Measurements from ENCODE around the gene SGCA.

Gene SGCA

DNA sequence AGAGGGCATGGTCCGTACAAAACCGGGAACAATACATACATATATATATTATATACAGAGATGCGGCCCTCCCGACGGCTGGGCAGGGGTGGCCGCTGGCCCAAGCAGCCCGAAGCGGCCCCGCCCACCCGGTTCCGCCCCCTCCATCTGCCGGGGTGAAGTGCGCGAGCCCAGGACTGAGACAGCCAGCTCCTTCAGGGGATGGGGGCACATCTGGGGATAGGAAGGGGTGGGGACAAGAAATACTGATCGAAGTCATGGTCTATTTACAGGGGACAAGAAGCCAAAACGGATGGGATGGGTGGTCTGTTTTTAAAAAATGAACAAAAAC is 32.1 kb upstream of the SGCA start:
- no peak for DNase-seq

DNA sequence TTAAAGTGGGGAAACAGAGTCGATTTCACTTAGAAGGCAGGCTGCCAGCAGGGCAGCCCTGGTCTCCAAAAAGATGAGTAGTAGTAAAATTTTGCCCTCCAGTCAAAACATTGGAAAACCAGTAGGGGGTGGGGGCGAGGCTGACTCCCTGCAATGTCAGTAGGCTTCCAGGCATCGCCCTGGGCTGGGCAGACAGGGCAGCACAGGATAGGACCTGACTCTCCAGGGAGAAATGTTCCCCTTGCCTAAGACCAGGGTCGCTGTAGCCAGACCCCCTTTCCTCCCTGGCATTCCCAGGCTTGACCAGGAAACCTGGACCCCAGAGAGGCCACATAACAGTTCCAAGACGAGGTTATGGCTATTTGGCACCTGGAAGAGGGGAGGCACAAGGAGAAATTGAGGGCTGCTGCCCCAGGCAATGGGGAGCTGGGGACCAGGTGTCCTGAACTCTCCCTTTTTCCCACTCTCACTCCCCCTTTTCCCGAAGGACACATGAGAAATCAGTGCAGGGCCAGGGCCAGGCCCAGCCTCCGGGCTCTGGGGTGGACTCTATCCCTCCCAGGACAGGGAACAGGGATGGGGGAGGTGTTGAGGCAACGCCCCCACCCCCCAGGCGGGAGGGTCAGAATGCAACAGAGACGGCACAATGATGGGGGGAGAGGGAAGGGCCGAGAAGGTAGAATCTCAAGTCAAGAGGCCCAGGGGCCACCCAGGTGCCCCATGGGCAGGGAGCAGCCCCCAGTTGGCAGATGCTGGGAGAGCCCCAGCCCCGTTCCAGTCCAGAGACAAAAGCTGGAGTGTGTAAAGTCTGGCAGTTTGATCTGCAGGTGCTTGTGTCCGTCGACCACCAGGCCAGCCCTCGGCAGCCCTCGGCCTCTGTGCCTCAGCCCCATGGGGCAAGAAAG is 31.3 kb upstream of the SGCA start:
- no peak for DNase-seq

DNA sequence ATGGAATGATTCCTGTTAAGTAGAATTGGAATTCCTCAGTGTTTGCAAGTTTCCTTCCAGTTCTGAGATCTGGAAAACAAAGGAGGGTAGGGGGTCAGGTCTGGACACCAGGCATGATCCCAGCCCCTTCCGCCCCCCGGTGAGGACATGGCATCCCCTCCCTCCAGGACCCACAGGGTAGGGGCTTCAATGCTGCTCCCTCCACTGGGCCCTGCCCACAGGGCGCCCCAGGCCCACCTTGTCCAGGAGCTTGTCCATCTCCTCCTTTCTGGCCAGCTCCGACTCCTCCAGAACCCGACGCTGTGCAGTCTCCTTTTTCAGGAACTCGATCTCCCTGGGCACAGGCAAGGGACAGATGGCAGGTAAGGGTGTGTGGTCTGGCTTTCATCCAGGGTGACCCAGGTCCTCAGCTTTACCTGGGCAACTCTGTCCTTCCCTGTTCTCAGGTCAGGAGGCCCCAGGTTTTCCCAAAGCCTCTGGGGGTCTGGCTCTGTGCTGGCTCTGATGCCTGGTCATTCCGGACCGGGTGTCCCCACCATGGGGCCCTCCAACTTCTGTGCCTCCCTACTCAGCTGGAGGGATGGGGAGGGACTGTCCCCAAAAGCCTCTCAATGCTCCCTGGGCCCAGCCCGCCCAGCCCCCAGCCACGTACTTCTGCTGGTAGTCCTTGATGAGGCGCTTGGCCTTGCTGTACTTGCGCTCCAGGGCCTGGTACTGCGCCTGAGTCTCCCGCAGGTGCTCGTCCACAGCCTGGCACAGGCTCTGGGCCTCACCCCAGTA is 30.3 kb upstream of the SGCA start:
- no peak for DNase-seq

DNA sequence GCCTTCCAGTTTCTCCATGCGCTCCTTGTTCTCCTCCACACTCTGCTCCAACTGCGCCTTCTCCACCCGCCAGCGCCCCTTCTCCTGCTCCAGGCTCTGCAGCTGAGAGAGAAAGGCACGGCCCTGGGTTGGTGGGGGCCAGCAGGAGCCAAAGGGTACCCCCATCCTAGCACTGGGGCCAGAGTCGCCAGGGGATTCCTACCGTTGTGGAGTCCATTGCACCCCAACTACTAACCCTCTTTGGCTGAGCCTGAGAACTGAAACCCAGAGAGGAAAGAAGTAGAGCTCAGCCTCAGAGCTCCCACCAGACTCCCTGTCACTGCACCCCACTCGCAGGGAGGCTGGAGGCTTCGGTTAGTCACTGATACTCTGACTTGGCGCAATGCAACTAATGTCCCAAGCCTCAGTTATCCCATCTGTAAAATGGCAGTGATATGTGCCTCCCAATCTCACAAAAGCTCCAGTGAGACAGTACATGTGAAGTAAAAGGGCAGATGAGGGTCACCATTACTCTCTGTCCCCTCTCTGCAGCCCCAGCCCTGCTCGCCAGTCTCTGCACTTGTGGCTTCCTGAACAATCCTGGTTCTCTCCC is 29.6 kb upstream of the SGCA start:
- DNase-seq = no peak

DNA sequence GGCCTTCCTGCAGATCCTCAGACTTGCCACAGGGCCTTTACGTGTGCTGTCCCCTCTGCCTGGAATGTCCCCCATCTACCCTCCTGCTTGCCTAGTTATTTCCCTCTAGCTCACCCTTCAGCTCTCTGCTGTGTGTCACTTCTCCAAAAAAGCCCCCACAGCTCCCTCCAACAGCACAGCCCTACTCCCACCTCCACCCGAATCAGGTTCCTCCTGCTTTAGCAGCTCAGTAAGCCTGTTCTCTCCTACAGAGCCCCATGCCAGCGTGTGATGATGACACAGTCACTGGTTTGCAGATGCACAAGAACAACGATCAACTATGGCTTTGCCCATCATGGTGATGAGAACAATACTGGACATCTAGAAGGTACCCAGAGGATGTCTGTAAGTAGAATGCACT is 28.8 kb upstream of the SGCA start:
- DNase-seq = no peak

DNA sequence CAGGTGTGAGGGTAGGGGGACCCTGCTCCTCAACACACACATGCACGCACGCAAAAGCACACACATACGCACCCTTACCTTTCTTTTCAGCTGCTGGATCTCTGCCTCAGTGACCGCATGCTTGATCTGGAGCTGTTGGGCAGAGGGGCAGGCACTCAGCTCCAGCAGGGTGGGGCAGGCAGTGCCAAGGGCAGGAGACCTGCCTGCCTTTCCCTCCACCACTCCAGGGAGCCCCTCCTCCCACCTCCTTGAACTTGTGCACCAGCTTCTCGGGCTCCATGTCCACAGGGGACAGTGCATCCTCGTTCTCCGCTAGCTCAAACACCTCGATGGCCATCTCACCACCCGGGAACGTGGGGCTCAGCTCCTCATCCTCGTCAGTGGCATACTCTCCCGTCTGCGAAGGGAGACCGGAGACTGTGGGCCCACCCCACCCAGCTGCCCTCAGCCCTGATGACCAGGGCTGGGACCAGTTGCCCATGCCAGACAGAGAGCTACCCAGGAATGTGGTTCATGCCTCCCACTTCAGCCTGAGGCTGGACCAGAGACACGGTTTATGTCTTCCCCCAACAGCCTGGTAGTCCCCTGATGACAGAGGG is 26.5 kb upstream of the SGCA start:
- DNase-seq = no peak

DNA sequence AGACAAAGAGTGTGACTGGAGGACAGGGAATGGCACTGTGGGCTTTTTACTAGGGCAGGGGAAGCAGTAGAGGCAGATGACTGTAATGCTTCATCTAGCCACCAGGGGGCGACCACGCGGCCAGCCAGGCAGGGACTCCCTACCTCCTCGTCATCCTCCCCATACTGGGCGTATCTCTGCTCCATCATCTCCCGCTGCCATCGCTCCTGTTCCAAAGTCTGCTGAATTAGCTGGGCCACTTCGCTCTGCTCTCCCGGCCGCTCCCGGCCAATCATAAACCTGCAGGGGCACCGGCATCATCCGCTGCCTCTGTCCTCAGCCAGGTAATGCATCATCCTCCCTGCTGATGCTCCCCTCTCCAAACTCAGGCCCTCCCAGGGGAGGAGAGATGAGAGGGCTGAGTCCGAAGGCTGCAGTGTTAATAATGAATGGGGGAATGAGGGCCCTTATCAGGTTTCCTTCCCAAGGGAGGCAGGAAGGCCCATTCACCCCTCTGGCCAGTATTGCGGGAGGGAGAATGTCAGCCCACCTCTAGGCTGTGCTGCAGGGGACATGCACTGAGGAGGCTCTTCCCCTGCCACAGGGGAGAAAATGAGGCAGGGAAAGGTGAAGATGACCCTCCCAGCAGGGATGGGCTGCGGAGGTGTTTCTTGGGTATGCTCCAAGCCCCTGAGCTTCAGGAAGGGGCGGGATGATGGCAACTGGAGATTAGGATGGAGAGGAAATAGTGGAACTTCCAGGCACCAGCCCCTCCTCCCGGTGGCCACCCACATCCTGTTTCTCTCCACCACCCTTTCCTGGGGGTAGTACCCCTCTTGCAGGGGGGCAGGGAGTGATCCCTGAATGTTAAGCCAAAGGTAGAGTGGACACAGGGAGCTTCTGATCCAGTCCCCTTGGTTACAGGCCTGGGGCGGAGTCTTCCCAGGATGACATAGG is 25.6 kb upstream of the SGCA start:
- DNase-seq = peak; percentile 52

DNA sequence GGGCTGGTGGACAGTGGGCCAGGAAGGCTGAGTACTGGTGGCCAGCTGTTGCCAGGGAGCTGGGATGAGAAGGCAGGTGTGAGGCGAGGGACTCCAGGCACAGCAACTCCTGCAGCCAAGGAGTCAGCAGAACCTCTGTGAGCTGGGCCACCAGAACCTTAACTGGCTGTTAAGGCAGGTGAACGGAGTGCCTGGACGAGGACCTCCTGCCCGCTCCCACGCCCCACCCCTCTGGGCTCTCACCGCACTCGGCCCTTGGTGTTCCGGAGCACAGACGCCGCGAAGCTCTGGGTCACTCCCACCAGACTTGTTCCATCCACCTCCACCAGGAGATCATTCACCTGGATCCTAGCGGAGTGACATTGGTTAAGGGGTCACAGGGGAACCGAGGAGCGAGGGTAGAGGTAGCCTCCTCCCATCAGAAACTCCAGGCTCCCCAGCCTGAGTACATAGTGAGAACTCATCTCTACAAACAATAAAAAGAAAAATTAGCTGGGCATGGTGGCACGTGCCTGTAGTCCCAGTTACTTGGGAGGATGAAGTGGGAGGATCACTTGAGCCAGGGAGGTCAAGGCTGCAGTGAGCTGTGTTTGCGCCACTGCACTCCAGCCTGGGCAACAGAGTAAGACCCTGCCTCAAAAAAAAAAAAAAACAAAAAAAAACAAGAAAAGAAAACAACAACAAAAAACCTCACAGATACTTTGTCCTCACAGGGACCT is 24.6 kb upstream of the SGCA start:
- DNase-seq = no peak

DNA sequence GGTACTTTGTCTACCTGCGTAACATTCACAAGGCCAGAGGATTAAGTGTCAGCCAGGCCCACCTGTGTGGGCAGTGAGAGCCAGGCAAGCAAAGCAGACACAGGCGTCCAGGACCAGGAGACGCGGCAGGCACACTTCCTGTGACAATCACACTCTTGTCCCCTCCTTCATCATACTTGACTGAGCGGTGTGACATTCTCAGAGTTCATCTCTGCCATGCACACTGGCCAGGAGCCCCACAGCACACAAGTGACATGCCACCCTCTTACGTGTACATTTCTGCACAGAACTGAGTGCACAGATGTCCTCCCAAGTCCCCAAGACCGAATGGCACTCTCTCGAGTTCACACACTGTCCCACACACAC is 24.1 kb upstream of the SGCA start:
- DNase-seq = no peak

DNA sequence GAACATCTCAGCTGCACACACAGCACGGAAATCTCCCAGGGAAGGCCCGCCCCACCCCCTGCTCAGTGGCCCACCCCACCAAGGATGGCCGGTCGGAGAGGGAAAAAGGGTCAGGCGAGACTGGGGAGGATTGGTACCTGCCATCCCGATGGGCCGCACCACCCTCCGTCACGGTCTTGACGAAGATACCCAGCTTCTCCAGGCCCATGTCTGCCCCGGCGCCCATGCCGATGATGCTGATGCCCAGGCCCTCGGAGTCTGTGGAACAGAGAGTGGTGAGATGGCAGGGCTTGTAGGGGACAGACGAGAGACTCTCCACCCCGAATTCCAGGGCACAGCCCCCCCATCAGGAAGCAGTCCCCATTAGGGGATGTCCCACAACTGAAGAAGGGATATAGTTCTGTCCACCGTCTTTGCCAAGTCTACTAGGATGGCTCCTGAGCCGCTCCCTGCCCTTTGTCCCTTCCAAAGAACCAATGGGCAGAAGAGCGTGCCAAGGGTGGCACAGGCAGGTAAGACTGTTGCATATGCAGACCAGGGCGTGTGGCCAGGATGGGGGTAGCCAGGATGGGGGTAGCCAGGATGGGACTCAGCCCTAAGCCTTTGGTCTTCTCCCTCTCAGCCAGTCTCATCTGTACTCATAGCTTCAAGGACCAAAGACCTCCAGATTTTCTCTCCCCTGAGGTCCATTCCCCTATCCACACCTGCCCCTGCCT is 22.2 kb upstream of the SGCA start:
- DNase-seq = no peak

DNA sequence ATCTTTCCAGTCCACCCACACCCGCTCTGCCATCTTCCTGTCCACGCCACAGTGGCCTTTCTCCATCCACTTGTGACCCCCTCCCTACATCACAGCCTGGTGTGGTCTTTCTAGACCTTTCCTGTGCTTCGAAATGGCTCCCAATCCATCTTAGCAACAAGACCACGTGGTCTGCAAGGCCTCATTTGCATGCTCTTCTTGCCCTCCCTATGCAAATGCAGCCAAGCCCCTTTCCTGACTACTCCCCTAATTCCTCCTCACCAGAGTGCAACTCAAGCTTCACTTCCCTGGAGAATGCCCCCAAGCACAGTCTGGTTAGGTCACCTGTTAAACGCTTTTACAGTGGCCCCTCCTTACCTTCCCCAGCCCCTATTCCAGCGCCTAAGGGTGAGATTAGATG is 21.4 kb upstream of the SGCA start:
- DNase-seq = no peak

DNA sequence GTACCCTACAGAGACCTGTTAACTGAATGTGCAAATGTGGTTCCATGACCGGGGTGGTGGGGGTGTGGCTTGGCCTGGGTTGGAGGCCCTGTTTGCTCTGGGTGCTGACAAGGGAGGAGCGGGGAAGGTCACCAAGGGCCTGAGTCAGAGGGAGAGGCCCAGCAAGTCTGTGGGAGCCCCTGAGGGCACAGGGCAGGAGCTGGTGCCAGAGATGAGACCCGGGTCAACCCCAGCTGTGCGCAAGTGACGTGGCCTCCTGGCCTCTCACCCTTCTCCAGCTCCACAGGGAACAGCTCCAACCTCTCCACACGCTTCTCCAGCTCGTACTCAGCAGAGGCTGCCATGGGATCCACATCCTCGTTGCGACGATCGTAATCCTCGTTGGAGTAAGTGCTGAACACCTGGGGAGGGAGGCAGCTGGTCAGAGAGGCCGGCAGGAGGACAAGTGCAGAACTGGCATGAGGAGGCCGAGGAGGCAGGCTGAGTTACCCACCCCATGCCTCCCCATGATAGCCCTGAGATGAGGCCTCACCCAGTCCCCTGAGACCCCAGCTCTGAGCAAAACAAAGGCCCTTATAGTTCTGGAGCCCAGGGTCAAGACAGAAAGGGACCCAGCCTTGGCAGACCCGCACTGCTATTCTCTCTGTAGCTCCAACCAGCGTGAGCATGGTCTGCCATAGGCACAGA is 20.8 kb upstream of the SGCA start:
- no peak for DNase-seq

DNA sequence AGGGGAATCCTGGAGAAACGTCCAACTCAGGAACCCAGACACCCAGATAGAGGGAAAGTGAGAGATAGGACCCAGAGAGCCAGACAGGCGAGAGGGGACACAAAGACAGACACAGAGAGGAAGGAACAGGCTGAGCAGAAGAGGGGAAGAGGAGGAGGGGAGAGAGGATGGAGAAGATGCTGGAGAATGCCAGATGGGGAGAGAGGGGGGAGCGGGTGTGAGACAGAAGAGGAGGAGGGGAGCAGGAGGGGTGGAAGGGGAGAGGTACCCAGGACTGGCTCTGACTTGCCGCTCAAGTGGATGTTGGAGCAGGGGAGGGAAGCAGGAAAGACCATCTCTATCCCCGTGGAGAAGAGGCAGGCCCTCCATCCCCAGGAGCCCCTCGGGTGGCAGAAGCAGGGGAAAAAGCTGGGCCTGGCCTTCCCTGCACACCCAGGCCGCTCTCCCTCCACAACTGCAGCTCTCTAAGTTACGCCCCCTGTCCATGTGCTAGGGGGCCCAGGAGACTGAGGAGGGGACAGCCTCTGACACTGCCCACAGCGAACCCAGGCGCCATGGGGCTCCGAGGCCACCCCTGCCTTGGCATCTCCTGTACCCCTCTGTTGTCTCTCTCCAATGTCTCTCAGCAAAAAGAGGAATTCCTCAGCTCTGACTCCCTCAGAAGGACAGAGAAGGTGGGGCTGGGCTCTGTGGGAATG is 20.1 kb upstream of the SGCA start:
- no peak for DNase-seq

DNA sequence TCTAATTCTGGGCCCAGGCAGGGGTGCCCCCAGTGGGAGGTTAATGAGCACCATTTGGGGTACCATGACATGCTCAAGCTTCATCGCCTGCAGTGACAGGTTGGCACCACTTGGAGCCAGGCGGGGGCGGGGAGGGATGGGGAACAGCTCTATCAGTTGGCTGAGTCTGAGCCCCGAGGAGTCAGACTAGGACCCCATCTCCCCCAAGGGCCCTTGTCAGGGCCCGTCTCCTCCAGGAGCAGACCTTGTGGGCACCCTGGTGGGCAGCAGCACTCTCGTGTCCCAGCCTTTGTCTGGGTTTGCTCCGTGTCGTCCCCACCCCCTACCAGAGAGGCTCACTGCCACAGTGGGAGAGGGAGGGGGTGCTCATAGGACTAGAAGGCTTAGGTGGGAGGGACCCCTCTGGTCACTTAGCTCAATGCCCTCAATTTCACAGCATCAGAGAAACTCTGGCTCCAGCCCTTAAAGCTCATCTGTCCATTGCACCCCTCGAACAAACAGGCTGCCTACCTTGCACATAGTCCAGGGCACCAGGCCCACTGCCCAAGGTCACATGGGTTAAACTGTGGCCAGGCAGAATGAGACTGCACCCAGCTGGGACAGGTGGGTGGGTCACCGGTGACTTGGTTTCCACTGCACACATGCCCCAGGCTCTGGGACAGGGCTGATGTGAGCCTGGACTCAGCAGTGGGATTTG is 19.4 kb upstream of the SGCA start:
- DNase-seq = no peak

DNA sequence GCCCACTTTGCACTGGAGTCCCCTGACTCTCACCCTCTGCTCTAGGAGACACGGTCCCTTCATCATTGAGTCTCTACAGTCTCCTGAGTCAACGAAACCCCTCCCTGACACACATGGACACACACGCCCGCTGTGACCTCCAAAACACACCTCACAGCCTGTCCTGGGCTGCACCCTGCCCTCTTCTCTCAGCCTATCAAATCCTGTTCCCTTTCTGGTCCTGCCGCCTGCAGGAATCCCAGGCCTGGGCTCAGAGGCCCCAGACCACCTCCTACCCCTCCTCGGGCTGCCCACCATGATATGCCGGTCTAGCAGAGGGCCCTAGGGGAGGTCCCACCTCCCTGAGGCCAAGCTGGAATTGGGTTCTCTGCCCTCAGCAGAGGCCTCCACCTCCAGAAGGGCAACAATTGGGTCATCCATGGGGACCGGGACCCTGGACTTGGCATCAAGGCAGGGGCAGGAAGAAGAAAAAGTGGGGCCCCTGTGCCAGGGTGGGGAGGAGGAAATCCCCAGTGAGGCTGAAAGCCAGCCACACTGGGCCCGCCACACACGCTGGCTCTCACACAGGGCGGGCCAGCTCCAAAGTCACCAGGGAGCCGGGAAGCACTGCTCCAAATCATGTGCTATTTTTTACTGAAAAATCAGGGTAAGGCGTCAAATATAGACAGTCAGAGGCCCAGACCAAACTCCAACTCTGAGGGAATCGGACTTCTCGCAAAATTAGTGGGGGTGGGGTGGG is 18.7 kb upstream of the SGCA start:
- DNase-seq = no peak

DNA sequence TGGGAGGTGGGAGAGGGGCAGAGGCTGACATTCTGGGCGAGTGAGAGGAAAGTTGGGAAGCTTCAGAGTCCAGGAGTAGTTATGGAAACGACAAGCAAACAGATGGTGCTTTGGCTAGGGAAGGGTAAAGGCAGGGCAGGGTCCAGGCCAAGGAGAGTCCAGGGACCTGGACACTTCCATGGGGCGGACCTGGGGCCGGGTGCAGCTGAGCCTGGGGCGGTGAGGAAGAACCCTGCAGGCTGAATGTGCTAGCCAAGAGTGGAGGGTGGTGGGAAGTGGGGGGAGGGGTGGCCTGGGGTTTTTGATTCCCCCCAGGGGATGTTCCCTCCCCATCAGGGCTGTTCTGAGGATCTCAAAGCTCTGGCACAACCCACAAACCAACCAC is 18.0 kb upstream of the SGCA start:
- DNase-seq = no peak

DNA sequence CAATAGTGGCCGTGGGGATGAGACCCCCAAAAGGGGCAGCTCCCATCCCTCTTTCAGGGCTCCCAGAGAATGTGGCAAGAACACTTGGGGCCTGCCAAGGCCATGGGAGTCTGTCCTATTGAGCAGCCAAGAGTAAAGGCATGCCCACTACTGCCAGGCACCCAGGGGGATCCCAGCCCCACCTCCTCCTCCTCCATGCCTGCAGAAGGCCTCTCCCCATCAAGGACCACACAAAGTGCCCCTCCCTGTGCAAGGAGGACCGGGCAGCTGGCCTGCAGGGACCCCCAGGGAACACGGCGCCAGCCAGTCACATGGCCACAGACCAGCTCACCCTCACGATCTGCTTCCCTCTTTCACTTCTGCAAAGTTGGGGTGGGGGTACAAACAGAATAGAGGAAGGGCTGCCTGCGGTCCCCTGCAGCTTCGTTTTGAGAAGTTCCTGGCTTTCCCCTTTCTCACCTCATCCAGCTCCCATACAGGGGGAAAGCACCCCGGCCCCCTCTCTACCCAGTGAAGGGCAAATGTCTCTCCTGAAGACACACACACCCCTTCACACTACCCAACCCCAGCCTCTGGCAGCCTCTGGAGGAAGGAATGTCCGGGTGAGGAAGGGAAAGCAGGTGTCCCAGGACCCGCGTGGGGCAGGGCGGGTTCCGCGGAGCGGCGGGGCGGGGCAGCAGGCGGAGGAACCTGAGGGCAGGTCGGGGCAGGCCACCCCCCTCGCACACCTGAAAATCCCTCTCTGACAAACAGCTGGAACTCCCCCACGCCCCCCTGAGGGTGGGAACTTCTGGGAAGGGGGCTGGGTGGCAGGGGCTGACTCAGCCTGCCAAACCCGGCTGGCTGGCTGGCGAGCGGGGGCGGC is 17.3 kb upstream of the SGCA start:
- peak; percentile 66 for DNase-seq
